ENCODE measurements around the gene ZBTB9. TPM values are rescaled to one million over a fixed set of nuclear protein-coding genes. Genes with fewer than 3 reads are reported as not detected.

The ZBTB9 gene
- total RNA-seq, 1 experiment from 2014 or later, result 11.4 TPM

GRCh38 chr6:33413241-33414120, 40.9 kb upstream of the ZBTB9 start:
- intact Hi-C loops (cut with micrococcal nuclease; ENCODE audit: unreplicated experiment), result no loop called here
- Mint-ChIP-seq H3K9me3 (ENCODE audit: unreplicated experiment) (no peaks in the 10 kb centered on the region), H3K4me3 (ENCODE audit: unreplicated experiment) (no peak overlapping the region), H3K36me3 (ENCODE audit: insufficient read depth, unreplicated experiment) (peaks cover 70% of the 10 kb centered on the region), H3K4me1 (ENCODE audit: low read depth, unreplicated experiment) (peaks cover 15% of the 10 kb centered on the region), H3K27ac (ENCODE audit: unreplicated experiment) (no peak overlapping the region), H3K27me3 (ENCODE audit: insufficient read depth, unreplicated experiment) (no peaks in the 10 kb centered on the region)
- Histone ChIP-seq H3K4me1 (peaks cover 20% of the 10 kb centered on the region), H3K27me3 (replicated peaks; ENCODE audit: control insufficient read depth, insufficient read depth, low read length) (no peaks in the 10 kb centered on the region), H3K36me3 (ENCODE audit: control insufficient read depth, insufficient read depth, low read length) (peaks cover 4% of the 10 kb centered on the region), H3K9me3 (no peaks in the 10 kb centered on the region), H3K4me3 (ENCODE audit: low read depth, low read length) (no peak overlapping the region)
- TF ChIP-seq CTCF (IDR thresholded peaks at IDR 0.05; ENCODE audit: insufficient read depth in 1 of 2, low read depth in 1 of 2, low read length in 1 of 2, severe bottlenecking in 1 of 2, unreplicated experiment in 1 of 2), result no peak
- no peak for DNase-seq
- no TSS peak for BruUV-seq (replicated peaks)
- POLR2A ChIA-PET, result interaction anchor here (0.6 kb wide), 1 partner anchor 95 kb away, joined by 4 read pairs; no protein-coding TSS in a partner anchor
- CTCF ChIA-PET, result no interaction called here

GRCh38 chr6:33414592-33415271, 39.6 kb upstream of the ZBTB9 start:
- Histone ChIP-seq H3K4me1 (peaks cover 18% of the 10 kb centered on the region), H3K4me3 (ENCODE audit: low read depth, low read length) (no peak overlapping the region), H3K27me3 (replicated peaks; ENCODE audit: control insufficient read depth, insufficient read depth, low read length) (no peaks in the 10 kb centered on the region), H3K9me3 (no peaks in the 10 kb centered on the region), H3K36me3 (ENCODE audit: control insufficient read depth, insufficient read depth, low read length) (peaks cover 4% of the 10 kb centered on the region)
- ChIA-PET CTCF (no interaction called here), POLR2A (no interaction called here)
- intact Hi-C loops (cut with micrococcal nuclease; ENCODE audit: unreplicated experiment), result no loop called here
- H3K27me3 Mint-ChIP-seq (ENCODE audit: insufficient read depth, unreplicated experiment), result no peaks in the 10 kb centered on the region
- no peak overlapping the region for H3K4me3 Mint-ChIP-seq (ENCODE audit: unreplicated experiment)
- BruUV-seq (replicated peaks), result no TSS peak
- peak in 1 of 2 experiments; percentile 29 for TF ChIP-seq CTCF (IDR thresholded peaks at IDR 0.05; ENCODE audit: insufficient read depth in 1 of 2, low read depth in 1 of 2, low read length in 1 of 2, severe bottlenecking in 1 of 2, unreplicated experiment in 1 of 2)
- DNase-seq, result no peak
- H3K9me3 Mint-ChIP-seq (ENCODE audit: unreplicated experiment), result no peaks in the 10 kb centered on the region
- H3K36me3 Mint-ChIP-seq (ENCODE audit: insufficient read depth, unreplicated experiment), result peaks cover 61% of the 10 kb centered on the region
- peaks cover 10% of the 10 kb centered on the region for H3K4me1 Mint-ChIP-seq (ENCODE audit: low read depth, unreplicated experiment)
- H3K27ac Mint-ChIP-seq (ENCODE audit: unreplicated experiment), result no peak overlapping the region

GRCh38 chr6:33415831-33416230, 38.5 kb upstream of the ZBTB9 start:
- Histone ChIP-seq H3K27me3 (replicated peaks; ENCODE audit: control insufficient read depth, insufficient read depth, low read length) (no peaks in the 10 kb centered on the region), H3K9me3 (no peaks in the 10 kb centered on the region), H3K4me3 (ENCODE audit: low read depth, low read length) (no peak overlapping the region), H3K36me3 (ENCODE audit: control insufficient read depth, insufficient read depth, low read length) (peaks cover 4% of the 10 kb centered on the region), H3K4me1 (peaks cover 18% of the 10 kb centered on the region)
- Mint-ChIP-seq H3K4me3 (ENCODE audit: unreplicated experiment) (no peak overlapping the region), H3K27me3 (ENCODE audit: insufficient read depth, unreplicated experiment) (no peaks in the 10 kb centered on the region), H3K4me1 (ENCODE audit: low read depth, unreplicated experiment) (peaks cover 6% of the 10 kb centered on the region), H3K9me3 (ENCODE audit: unreplicated experiment) (no peaks in the 10 kb centered on the region), H3K27ac (ENCODE audit: unreplicated experiment) (no peak overlapping the region), H3K36me3 (ENCODE audit: insufficient read depth, unreplicated experiment) (peaks cover 50% of the 10 kb centered on the region)
- intact Hi-C loops (cut with micrococcal nuclease; ENCODE audit: unreplicated experiment), result no loop called here
- no peak for TF ChIP-seq CTCF (IDR thresholded peaks at IDR 0.05; ENCODE audit: insufficient read depth in 1 of 2, low read depth in 1 of 2, low read length in 1 of 2, severe bottlenecking in 1 of 2, unreplicated experiment in 1 of 2)
- POLR2A ChIA-PET, result no interaction called here
- no peak for DNase-seq
- BruUV-seq (replicated peaks), result no TSS peak
- CTCF ChIA-PET, result no interaction called here

Data from Caco-2 (cell line).